CD4-positive, alpha-beta T cell (primary cell): Measurements from ENCODE around the gene DNAH6. TPM values are rescaled to one million over a fixed set of nuclear protein-coding genes. Genes with fewer than 3 reads are reported as not detected.

Source experiments
- ATAC-seq: fragments of 200-7000 bp; cut with Tn5 transposase; one replicate; pipeline ENCODE4 v1.10.0; 2022; ENCODE audit warnings: mild to moderate bottlenecking; ENCODE audit not compliant: poor library complexity
- CTCF ChIA-PET: fragments of 350-600 bp; sonication (Branson Sonifier 250); formaldehyde crosslinking; loops from one replicate; lab custom pipeline; 2021; ENCODE audit warnings: antibody characterized with exemption, inconsistent platforms; lab: Charles Lee
- POLR2A ChIA-PET: fragments of 350-600 bp; sonication (Branson Sonifier 250); formaldehyde crosslinking; loops from one replicate; lab custom pipeline; 2021; ENCODE audit warnings: antibody characterized with exemption, inconsistent platforms; lab: Charles Lee
- DNase-seq, 14 experiments: peaks; one replicate each; pipeline ENCODE4 v3.0.0-alpha.2; 2013 to 2020; ENCODE audit warnings: mixed read lengths in 2 of 14
- H3K27ac ChIP-seq, 2 donors: one replicate each; pipeline versions ENCODE4 v1.5.1 to v1.7.0; 2013; ENCODE audit warnings: low read length in 2 of 2, low read depth in 1 of 2, mild to moderate bottlenecking in 1 of 2
- H3K27me3 ChIP-seq, 2 experiments: 1 replicate in 1 of 2; 2 replicates in 1 of 2; pipeline versions ENCODE4 v1.6.1 to v1.7.0; 2013; ENCODE audit warnings: low read length in 2 of 2, control low read depth in 1 of 2, mild to moderate bottlenecking in 1 of 2, moderate library complexity in 1 of 2; ENCODE audit not compliant: insufficient read depth in 2 of 2, control insufficient read depth in 1 of 2
- H3K36me3 ChIP-seq: one replicate; pipeline ENCODE4 v1.6.1; 2013; ENCODE audit warnings: low read length, control low read depth; ENCODE audit not compliant: insufficient read depth
- H3K4me1 ChIP-seq: one replicate; pipeline ENCODE4 v1.6.1; 2013; ENCODE audit warnings: low read length, control low read depth; ENCODE audit not compliant: insufficient read depth
- H3K4me3 ChIP-seq: one replicate; pipeline ENCODE4 v1.5.1; 2013; ENCODE audit warnings: mild to moderate bottlenecking, low read length, moderate library complexity
- H3K9me3 ChIP-seq, 2 experiments: 1 replicate in 1 of 2; 2 replicates in 1 of 2; pipeline versions ENCODE4 v1.6.1 to v1.7.0; 2013; ENCODE audit warnings: low read length in 2 of 2, mild to moderate bottlenecking in 2 of 2, control low read depth in 1 of 2, moderate library complexity in 1 of 2; ENCODE audit not compliant: control insufficient read depth in 1 of 2, insufficient read depth in 1 of 2
- H3K27ac Mint-ChIP-seq: one replicate; pipeline ENCODE4 v1.8.0; 2020; ENCODE audit warnings: mixed read lengths
- H3K27me3 Mint-ChIP-seq: one replicate; pipeline ENCODE4 v1.8.0; 2021; ENCODE audit warnings: mixed read lengths
- H3K36me3 Mint-ChIP-seq: one replicate; pipeline ENCODE4 v1.8.0; 2021; ENCODE audit warnings: low read depth, mixed read lengths
- H3K4me1 Mint-ChIP-seq: one replicate; pipeline ENCODE4 v1.8.0; 2021; ENCODE audit warnings: low read depth, mixed read lengths
- H3K4me3 Mint-ChIP-seq: one replicate; pipeline ENCODE4 v1.8.0; 2020; ENCODE audit warnings: mild to moderate bottlenecking, mixed read lengths
- H3K9me3 Mint-ChIP-seq: one replicate; pipeline ENCODE4 v1.8.0; 2020; ENCODE audit warnings: mixed read lengths
- intact Hi-C, 2 experiments: fragments of 100-400 bp; cut with DNase I in 1 of 2; cut with micrococcal nuclease in 1 of 2; formaldehyde crosslinking; loops; one replicate each; pipeline versions ENCODE4 v1.15.1 to v1.9.0; 2023 to 2025; cut with DNase I, micrococcal nuclease
- total RNA-seq, 174 experiments: library from RNA in 2 of 174; stranded (reverse) in 2 of 174; gene quantifications; one replicate each; pipeline ENCODE4 v1.2.3 and lab custom pipeline; 2021 to 2026
- TF ChIP-seq, protein P1 (sequence below): fragments of 200-600 bp; IDR thresholded peaks from one replicate; pipeline ENCODE4 v1.8.0; 2022; ENCODE audit warnings: antibody characterized with exemption, mild to moderate bottlenecking

The DNAH6 gene
- total RNA-seq, 2 experiments from 2014 or later, result 0.59 to 1.2 TPM

DNA sequence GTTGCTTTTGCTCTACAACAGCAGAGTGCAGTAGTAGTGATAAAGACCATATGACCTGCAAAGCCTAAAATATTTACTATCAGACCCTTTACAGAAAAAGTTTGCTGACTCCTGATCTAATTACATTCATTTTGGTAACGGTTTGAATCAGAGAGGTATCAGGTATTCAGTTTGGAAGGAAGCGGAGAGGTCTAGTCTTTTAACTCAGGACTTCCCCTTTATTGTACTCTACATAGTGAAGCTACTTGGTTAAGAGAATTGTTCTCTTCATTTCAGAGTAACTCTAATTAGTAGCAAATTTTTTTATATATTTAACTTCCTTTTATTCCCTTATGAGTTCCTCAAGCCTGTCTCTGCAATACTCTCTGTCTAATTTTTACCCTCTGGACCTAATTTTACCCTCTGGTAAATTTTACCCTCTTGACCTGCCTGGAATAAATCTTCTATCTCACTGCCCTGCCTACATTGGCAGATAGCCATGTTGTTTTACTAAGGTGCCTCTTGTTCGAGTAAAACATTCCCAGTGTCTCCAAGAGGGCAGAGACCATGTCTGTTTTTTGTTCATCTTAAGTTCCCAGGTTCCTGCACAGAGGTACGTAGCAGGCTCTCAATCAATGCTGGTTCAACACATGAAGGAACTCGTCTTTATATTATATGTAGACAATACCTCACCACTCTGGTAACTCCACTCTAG, 170.6 kb downstream of the DNAH6 start:
- no peaks in the 10 kb centered on the region for H3K9me3 Mint-ChIP-seq
- peaks cover 4% of the 10 kb centered on the region for H3K36me3 Mint-ChIP-seq
- peaks cover 2% of the 10 kb centered on the region for H3K4me1 ChIP-seq
- DNase-seq, result peak in 2 of 14 experiments; percentile 17 to 28
- TF ChIP-seq, protein P1, sequence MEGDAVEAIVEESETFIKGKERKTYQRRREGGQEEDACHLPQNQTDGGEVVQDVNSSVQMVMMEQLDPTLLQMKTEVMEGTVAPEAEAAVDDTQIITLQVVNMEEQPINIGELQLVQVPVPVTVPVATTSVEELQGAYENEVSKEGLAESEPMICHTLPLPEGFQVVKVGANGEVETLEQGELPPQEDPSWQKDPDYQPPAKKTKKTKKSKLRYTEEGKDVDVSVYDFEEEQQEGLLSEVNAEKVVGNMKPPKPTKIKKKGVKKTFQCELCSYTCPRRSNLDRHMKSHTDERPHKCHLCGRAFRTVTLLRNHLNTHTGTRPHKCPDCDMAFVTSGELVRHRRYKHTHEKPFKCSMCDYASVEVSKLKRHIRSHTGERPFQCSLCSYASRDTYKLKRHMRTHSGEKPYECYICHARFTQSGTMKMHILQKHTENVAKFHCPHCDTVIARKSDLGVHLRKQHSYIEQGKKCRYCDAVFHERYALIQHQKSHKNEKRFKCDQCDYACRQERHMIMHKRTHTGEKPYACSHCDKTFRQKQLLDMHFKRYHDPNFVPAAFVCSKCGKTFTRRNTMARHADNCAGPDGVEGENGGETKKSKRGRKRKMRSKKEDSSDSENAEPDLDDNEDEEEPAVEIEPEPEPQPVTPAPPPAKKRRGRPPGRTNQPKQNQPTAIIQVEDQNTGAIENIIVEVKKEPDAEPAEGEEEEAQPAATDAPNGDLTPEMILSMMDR, result no peak
- ChIA-PET CTCF (interaction anchor here (0.6 to 1.4 kb wide), 3 partner anchors 37 to 195 kb away, joined by 3 read pairs; no protein-coding TSS in a partner anchor), POLR2A (interaction anchor here (1.1 to 2.7 kb wide), 2 partner anchors 8 to 11 kb away, joined by 3 to 11 read pairs; no protein-coding TSS in a partner anchor)
- H3K27ac ChIP-seq, result no peak overlapping the region
- H3K36me3 ChIP-seq, result no peaks in the 10 kb centered on the region
- no peaks in the 10 kb centered on the region for H3K27me3 ChIP-seq
- H3K4me1 Mint-ChIP-seq, result peaks cover 56% of the 10 kb centered on the region
- intact Hi-C loops, result no loop called here
- H3K27ac Mint-ChIP-seq, result peak overlapping the region; percentile 80
- ATAC-seq, result peak; percentile 66
- no peak overlapping the region for H3K4me3 ChIP-seq
- peak overlapping the region; percentile 65 for H3K4me3 Mint-ChIP-seq
- H3K9me3 ChIP-seq, result no peaks in the 10 kb centered on the region
- H3K27me3 Mint-ChIP-seq, result no peaks in the 10 kb centered on the region

DNA sequence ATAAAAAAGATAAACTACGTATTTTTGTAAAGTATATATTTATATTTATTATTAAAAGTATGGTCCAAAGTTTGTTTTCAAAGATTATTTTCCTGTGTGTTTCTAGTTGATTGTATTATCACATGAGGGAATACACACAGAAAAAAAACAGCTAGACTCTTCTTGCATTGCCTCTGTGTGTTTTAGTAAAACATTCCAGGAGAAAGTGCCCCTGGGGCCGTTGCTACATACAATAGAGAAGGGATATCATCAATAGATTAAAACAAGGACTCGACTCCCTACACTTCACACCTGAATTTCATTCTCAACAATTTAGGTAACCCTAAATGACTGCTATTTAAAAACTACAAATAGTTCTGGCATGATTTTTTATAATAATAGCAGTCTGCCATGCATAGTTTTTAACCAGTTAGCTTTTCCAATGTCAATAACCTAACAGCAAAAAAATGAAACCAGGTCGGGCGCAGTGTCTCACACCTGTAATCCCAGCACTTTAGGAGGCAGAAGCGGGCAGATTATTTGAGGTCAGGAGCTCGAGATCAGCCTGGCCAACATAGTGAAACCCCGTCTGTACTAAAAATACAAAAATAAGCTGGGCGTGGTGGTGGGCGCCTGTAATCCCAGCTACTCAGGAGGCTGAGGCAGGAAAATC, 171.3 kb downstream of the DNAH6 start:
- Histone ChIP-seq H3K4me3 (no peak overlapping the region), H3K27me3 (no peaks in the 10 kb centered on the region), H3K36me3 (no peaks in the 10 kb centered on the region), H3K4me1 (peaks cover 2% of the 10 kb centered on the region), H3K9me3 (no peaks in the 10 kb centered on the region), H3K27ac (no peak overlapping the region)
- peaks cover 53% of the 10 kb centered on the region for H3K4me1 Mint-ChIP-seq
- DNase-seq (no peak), ATAC-seq (no peak)
- H3K4me3 Mint-ChIP-seq, result no peak overlapping the region
- no peaks in the 10 kb centered on the region for H3K27me3 Mint-ChIP-seq
- no peaks in the 10 kb centered on the region for H3K9me3 Mint-ChIP-seq
- ChIA-PET POLR2A (interaction anchor here (1.1 to 2.7 kb wide), 3 partner anchors 9 to 29 kb away, joined by 3 to 11 read pairs (median 4); no protein-coding TSS in a partner anchor), CTCF (interaction anchor here (0.9 to 1.4 kb wide), 2 partner anchors 194 to 238 kb away, joined by 3 to 5 read pairs; no protein-coding TSS in a partner anchor)
- peaks cover 4% of the 10 kb centered on the region for H3K36me3 Mint-ChIP-seq
- TF ChIP-seq, protein P1, result no peak
- peak overlapping the region; percentile 80 for H3K27ac Mint-ChIP-seq
- intact Hi-C loops, result no loop called here

DNA sequence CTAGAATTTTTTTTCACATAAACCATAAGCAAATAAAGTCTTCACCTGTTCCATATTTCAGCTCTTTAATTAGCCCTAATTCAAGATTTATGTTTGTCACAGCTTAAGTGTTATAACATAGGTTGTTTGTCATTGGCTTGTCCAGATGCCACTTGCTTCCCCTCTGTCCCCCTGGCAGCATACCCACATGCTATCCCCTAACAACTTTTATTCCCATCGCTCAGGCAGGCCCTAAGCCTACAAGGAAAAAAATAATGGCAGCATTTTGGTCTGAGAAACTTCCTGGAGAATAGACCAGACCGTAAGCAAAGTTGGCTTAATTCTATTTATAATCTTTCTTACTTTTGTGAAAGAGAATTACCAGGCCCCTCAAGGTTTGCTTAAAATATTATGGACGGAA, 173.9 kb downstream of the DNAH6 start:
- H3K4me3 ChIP-seq, result no peak overlapping the region
- H3K27ac Mint-ChIP-seq, result no peak overlapping the region
- no peak overlapping the region for H3K27ac ChIP-seq
- peaks cover 17% of the 10 kb centered on the region for H3K4me1 ChIP-seq
- H3K4me1 Mint-ChIP-seq, result peaks cover 64% of the 10 kb centered on the region
- ChIA-PET POLR2A (no interaction called here), CTCF (no interaction called here)
- H3K9me3 Mint-ChIP-seq, result peaks cover 4% of the 10 kb centered on the region
- TF ChIP-seq, protein P1, result no peak
- no peaks in the 10 kb centered on the region for H3K27me3 ChIP-seq
- no peaks in the 10 kb centered on the region for H3K36me3 ChIP-seq
- intact Hi-C loops, result loop anchor here in 1 of 2 experiments (5.0 kb wide), 1 partner anchor 172 kb away; no protein-coding TSS in a partner anchor
- no peak for DNase-seq
- no peaks in the 10 kb centered on the region for H3K9me3 ChIP-seq
- peaks cover 4% of the 10 kb centered on the region for H3K36me3 Mint-ChIP-seq
- H3K27me3 Mint-ChIP-seq, result no peaks in the 10 kb centered on the region
- no peak overlapping the region for H3K4me3 Mint-ChIP-seq
- no peak for ATAC-seq
